GM19395 (cell line): ENCODE measurements around the gene ADAM8.

Source experiments
- ATAC-seq: cut with Tn5 transposase; IDR thresholded peaks from one replicate; pipeline ENCODE4 v1.9.1; 2021; ENCODE audit warnings: mild to moderate bottlenecking, moderate library complexity; ENCODE audit not compliant: unreplicated experiment

The ADAM8 gene

DNA sequence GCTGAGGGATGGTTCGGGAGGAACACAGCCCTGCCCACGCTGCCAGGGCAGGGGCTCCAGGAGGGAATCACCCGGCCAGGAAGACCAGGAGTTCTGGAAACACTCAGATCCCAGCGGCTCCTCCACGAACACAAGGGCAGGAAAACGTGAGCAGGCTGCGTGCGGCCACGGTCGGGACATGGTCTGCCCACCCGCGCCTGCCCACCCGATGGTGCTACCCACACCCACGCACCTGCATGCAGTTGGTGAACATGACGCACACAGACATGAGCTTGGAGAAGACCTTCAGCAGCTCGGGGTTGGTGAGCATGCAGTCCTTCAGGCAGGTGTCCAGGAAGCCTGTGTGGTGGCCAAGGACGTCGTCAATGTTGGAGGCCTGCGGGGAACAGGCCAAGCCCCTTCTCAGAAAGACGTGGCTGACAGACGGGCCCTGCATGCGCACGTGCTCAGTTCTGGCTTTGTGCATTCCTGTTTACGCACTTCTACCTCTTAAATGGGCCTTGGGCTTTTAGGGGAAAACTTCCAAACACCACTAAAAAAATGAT lies 6.2 kb upstream of the ADAM8 start:
- no peak for ATAC-seq

DNA sequence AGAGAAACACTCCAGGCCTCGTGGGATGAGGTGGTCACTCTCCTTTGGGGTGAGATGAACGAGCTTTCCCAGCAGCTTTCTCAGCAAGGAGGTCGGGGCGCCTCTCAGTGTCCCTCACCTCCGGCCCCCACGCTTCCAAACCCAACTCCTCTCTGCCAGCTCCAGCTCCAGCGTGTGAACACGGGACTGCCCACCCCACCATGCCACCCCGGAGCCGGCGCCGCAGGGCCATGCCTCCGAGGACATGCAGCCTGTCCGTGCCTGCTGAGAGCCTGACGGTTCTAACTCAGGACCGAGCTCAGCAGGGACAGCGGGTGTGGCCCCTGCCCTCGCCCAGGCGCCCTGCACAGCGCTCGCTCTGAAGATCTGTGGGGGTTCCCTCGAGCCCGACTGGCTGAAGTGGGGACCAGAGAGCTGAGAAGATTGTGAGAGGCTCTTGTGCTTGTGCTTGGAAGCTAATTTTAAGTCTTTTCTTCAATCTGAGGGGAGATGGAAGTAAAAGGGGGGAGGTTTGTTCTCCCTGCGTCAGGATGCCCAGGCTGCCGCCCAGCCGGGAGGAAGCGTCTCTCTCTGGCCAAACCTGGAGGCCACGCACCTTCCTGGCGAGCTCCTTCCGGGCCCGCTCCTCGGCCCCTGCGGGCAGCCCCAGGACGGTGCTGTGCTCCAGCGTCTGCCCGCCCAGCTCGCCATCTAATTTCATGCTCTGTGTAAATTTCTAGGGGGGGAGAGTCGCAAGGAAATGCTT lies 5.1 kb upstream of the ADAM8 start:
- ATAC-seq = no peak

GRCh38 chr10:133281084-133281483 lies 4.4 kb upstream of the ADAM8 start:
- no peak for ATAC-seq

DNA sequence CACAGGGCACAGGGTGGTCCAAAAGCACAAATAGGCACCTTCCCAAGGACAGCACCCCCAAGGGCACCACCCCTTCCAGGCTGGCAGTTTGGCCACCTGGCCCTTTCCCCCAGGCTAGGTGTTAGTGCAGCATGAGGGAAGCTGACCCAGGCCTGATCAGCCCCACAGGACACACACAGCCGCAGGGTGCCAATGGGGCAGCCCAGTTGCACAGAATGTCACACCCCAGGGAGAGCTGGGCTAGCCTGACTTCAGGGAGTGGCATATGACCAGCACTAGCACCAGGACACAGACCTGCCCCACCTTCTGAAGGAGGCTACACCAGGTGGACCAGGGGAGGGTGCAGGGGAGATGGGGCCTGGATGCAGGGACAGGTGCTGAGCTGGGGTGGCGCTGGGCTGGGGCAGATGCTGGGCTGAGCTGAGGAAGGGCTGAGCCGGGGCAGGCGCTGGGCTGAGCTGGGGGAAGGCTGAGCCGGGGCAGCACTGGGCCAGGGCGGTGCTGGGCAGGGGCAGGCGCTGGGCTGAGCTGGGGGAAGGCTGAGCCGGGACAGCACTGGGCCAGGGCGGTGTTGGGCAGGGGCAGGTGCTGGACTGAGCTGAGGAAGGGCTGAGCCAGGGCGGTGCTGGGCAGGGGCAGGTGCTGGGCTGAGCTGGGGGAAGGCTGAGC lies 3.9 kb upstream of the ADAM8 start:
- ATAC-seq = no peak

GRCh38 chr10:133279326-133280226 lies 2.9 kb upstream of the ADAM8 start:
- no peak for ATAC-seq

DNA sequence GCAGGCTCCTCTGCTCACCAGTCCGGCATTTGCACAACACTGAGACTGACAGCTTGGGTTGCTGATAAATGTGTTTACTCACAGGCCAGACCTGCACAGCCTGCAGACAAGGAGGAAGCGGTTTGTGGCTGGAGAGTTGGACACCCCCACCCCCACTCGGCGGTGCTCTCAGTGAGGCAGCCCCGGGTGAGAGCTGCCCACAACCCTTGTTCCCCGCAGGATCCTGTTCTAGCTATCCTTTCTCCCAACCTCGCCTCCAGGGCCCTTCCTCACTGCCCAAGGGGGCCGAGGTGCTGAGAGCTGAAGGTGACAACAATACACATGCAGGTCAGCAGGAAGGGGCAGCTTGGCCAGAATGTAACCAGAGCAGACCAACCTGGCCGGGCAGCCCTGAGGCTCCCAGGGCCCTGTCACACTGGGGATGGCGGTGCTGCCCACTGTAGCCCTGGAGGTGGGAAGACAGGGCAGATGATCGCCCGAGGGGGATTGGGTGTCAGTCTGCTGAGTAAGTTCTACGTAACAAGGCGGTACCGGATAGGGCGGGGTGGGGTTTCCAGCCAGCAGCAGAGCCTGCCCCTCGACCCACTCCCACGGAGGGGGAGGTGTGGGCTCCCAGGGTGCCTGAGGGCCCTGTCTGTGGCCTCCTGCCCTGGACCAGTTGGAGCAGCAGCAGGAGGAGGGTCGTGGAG lies 2.1 kb upstream of the ADAM8 start:
- ATAC-seq = peak; percentile 44

DNA sequence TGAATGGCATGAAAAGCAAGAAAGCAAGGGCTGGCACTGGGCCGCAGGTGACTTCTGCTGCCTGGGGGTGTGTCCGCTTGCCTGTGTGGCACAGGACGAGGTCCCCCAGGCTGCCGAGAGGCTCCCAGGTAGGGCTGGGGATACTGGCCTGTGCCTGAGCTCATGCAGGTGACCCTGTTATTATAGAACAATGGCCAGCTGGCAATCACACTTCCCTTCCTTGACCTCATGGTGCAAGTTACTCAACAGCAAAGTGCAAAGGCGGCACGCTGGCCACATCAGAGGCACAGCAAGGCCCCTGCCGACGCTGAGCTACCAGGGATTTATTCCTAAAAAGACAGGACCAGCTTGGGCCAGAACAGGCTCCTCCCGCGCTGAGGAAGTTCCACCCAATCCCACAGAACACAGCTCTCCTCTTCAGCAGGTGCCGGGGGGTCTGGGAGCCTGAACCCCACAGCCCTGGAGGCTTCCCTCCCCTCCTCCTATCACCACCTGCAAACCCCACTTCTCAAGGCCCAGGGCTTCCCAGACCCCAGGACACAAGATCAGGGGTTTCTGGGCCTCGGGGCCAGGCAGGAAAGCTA lies 1.4 kb upstream of the ADAM8 start:
- ATAC-seq = no peak

GRCh38 chr10:133277277-133277992 lies 767 bp upstream of the ADAM8 start:
- ATAC-seq = no peak

DNA sequence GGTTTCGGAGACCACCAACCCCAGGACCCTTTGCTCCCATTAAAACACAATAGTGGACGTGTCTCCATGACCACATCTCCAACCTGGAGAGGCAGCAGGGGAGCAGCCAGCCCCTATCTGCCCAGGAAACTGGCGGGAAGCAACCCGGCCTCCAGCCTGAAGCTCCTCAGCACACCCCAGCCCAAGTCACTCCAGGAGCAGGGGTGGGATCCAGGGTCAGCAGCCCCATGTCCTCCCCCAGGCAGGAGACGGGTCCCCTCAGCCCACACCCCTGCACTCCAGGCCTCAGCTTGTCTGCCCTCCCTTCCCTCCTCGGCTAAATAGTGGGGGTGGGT lies 601 bp downstream of the ADAM8 start:
- ATAC-seq = peak; percentile 0

- peak; percentile 38 for ATAC-seq
These were observed 980 bp downstream of the ADAM8 start for GRCh38 chr10:133275684-133276092.

GRCh38 chr10:133274751-133275683 lies 1.7 kb downstream of the ADAM8 start:
- peak; percentile 55 for ATAC-seq

DNA sequence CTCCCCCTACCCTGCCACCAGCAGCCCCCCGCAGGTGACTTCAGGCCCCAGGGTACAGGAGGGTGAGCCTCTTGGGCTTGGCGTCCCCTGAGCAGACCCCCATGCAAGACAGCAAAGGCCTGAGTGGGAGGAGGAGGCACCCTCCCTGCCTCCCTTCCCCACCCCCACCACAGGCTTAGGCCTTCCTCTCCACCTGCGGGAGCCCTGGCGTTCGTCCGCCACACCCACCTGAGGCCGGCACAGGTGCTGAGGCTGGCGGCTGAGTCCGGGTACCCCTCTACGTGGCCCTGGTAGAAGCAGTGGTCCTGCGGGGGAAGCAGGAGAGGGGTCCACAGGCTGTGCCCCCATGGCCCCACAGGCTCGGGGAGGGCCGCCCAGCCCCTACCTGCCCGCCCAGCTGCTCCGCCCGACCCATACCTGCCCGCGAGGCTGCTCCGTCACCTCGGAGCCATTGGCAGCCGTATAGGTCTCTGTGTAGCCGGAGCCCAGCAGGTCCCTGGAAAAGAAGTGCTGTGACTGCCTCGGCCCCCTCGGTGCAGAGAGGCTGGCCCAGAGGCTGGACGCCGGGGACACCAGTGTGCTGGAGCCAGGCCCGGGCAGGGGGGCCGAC lies 3.0 kb downstream of the ADAM8 start:
- no peak for ATAC-seq

DNA sequence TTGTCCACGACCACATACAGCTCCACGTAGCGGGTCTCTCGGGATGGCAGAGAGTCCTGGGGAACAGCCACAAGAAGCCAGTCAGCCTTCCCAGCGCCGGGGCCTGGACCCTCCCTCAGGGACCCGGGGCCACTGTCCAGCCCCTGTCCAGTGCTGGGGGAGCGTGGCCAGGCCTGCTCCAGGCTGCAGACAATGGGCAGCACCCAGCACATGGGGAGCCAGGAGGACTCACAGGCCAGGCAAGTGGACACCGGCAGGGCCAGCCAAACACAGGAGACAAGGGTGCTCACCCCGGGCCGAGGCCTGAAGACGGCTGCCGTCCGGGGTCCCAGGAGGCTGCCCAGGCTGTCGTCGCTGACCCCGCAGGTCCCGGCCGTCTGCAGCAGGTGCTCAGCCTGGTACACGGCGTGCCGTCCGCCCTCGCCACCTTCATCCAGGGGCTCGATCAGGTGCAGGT lies 3.7 kb downstream of the ADAM8 start:
- no peak for ATAC-seq

DNA sequence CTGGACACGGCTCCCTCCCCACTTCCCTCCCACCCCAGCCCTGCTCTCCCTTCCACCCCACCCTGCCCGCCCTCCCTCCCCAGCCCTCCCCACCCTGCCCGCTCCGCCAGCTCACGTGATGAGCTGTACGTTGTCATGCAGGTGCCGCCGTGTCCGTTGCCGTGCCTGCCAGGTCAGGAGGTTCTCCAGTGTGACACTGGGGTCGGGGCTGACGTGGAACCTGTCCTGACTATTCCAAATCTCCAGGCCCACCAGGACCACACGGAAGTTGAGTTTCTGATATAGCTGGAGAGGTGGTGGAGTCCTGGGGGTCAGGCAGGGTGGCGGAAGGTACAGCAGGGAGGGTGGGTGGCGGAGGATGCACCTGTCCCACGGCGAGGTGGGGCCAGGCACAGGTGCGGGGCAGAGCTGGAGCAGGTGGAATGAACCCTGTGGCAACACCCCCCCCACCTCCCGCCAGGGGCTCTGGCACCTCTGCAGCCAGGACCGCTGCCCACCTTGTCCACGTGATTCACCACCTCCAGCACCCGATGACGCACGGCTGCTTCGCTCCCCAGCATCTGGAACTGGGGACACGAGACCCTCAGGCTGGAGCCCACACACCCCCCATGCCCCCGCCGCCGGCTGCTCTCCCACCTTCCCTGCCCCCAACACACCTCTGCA lies 4.2 kb downstream of the ADAM8 start:
- ATAC-seq = no peak

- ATAC-seq = no peak
These were observed 5.0 kb downstream of the ADAM8 start for GRCh38 chr10:133271521-133272300.

DNA sequence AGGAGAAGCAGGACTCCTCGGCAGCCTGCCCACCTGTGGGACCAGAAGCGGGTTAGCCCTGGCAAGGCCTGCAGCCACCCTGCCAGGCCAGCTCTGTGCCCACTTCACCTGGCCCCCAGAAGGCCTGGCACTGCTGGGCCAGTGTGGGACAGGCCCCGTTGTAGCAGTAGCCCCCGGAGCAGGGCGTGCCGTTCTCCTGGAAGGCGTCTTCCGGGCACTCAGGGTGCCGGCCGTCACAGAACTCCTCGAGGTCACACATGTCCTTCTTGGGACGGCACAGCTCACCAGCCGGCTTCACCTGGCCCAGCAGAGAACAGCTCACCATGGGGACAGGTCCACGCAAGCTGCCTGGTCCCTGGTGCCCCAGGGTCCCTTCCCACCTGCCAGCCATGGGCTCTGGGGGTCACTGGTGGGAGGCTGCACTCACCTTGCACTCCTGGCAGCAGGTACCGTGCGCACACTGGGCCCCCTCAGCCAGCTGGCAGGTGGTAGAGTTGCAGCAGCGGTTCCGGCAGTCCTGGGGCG lies 5.8 kb downstream of the ADAM8 start:
- no peak for ATAC-seq

DNA sequence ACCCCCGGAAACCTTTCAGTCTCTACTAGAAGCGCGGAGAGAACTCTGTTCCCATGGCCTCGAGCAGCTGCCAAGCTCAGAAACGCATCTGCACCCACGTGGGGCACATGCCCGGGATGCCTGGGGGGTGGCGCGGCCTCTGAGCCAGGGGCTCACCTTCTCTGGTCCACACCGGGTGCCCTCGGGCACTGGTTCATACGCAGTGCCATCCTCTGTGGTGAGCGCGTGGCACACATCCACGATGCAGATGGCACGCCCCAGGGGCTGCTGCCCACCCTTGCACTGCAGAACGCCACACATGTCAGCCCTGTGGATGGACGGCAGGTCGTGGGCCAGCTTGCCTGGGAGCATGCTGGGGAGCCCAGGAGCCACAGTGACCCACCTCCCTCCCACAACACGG lies 6.5 kb downstream of the ADAM8 start:
- ATAC-seq = no peak
